ENCODE data around the gene CADPS2. TPM values are rescaled to one million over a fixed set of nuclear protein-coding genes. Genes with fewer than 3 reads are reported as not detected.

CADPS2 gene
- total and polyA plus RNA-seq, 8 donors = 7.7 to 27.3 (median 18.6) TPM

DNA sequence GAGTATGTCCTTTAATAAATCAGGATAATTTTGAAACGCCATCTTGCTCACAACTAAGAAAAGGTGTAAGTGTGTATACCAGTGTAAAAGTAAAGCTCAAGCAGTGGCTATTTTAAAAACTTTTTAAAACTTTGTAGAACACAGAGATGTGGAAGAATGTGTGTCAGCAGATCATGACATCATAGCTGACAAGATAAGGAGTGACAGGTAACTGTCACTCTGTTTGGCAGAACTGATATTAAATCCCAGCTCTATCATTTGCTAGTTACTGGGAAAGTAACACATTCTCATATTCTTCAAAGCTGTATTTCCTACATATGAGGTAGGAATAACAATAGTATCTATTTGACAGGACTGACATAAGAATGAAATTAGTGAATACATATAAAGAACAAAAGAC is 119.7 kb downstream of the CADPS2 start:
- intact Hi-C loops (cut with DNase I) = no loop called here
- H3K27me3 ChIP-seq = no peaks in the 10 kb centered on the region
- H3K4me1 ChIP-seq = no peaks in the 10 kb centered on the region
- H3K27ac ChIP-seq = no peak overlapping the region
- H3K9me3 ChIP-seq = no peaks in the 10 kb centered on the region
- no peak overlapping the region for H3K4me3 ChIP-seq
- no peak for TF ChIP-seq CTCF (IDR thresholded peaks at IDR 0.05)
- FAIRE-seq (no peak), ATAC-seq (no peak), DNase-seq (no peak)
- no peaks in the 10 kb centered on the region for H3K36me3 ChIP-seq
- 95 to 97% methylated on average over 1 of the region's 1 CpG for WGBS, 2 donors

DNA sequence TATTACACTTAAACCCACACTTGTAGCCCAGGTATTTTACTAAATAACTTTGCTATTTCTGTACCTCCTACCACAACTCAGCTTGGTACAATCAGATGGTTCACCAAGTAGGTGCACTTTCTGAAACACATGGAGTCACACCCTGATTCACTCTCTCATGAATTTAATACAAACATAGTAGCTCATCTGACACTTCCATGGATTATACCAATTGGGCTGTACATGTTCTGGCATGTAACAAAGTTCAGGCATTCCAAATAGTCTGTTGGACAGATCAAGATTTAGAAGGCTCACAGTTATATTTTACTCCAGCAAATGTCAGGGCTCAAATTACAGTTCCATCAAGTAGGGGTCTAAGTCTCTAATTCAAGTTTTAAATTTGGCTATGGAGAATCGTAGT is 121.4 kb downstream of the CADPS2 start:
- 87 to 96% methylated on average over 1 of the region's 1 CpG for WGBS, 2 donors
- intact Hi-C loops (cut with DNase I) = no loop called here
- ATAC-seq = no peak
- Histone ChIP-seq H3K27ac (no peak overlapping the region), H3K27me3 (no peaks in the 10 kb centered on the region), H3K4me1 (no peaks in the 10 kb centered on the region), H3K4me3 (no peak overlapping the region), H3K36me3 (no peaks in the 10 kb centered on the region), H3K9me3 (no peaks in the 10 kb centered on the region)
- FAIRE-seq = no peak
- no peak for DNase-seq
- no peak for TF ChIP-seq CTCF (IDR thresholded peaks at IDR 0.05)

- intact Hi-C loops (cut with DNase I) = no loop called here
- no peak for ATAC-seq
- H3K27me3 ChIP-seq = no peaks in the 10 kb centered on the region
- FAIRE-seq = no peak
- DNase-seq = no peak
- TF ChIP-seq CTCF (IDR thresholded peaks at IDR 0.05) = no peak
- H3K4me3 ChIP-seq = no peak overlapping the region
- no peak overlapping the region for H3K27ac ChIP-seq
- no peaks in the 10 kb centered on the region for H3K4me1 ChIP-seq
- H3K36me3 ChIP-seq = no peaks in the 10 kb centered on the region
- WGBS, 2 donors = 88% methylated on average over 2 of the region's 2 CpGs
- H3K9me3 ChIP-seq = no peaks in the 10 kb centered on the region
Observed at GRCh38 chr7:122764020-122764419, 122.2 kb downstream of the CADPS2 start.

- Histone ChIP-seq H3K27me3 (no peaks in the 10 kb centered on the region), H3K27ac (no peak overlapping the region), H3K4me3 (no peak overlapping the region), H3K4me1 (no peaks in the 10 kb centered on the region), H3K36me3 (no peaks in the 10 kb centered on the region), H3K9me3 (no peaks in the 10 kb centered on the region)
- FAIRE-seq (no peak), DNase-seq (no peak), ATAC-seq (no peak)
- no peak for TF ChIP-seq CTCF (IDR thresholded peaks at IDR 0.05)
- intact Hi-C loops (cut with DNase I) = no loop called here
- whole genome bisulfite sequencing, 2 donors = 89 to 98% methylated on average over 2 of the region's 2 CpGs
Observed at GRCh38 chr7:122762071-122762470, 124.2 kb downstream of the CADPS2 start.

GRCh38 chr7:122758501-122758900 is 127.8 kb downstream of the CADPS2 start:
- Histone ChIP-seq H3K4me1 (no peaks in the 10 kb centered on the region), H3K4me3 (no peak overlapping the region), H3K36me3 (no peaks in the 10 kb centered on the region), H3K27me3 (no peaks in the 10 kb centered on the region), H3K9me3 (no peaks in the 10 kb centered on the region), H3K27ac (no peak overlapping the region)
- FAIRE-seq = no peak
- TF ChIP-seq CTCF (IDR thresholded peaks at IDR 0.05) = no peak
- WGBS, 2 donors = 15 to 18% methylated on average over 1 of the region's 1 CpG
- intact Hi-C loops (cut with DNase I) = no loop called here
- no peak for DNase-seq
- ATAC-seq = no peak

Measured in pancreas (tissue), 10 donors.